ENCODE results near the gene ACP4. TPM values are rescaled to one million over a fixed set of nuclear protein-coding genes. Genes with fewer than 3 reads are reported as not detected.
"Not testable (repeated sequence)": the region's sequence is repeated elsewhere in the genome, so short reads cannot be mapped to it uniquely, and the experiment has no call there.

The ACP4 gene
- total and polyA plus RNA-seq, 4 donors, result not detected

- intact Hi-C loops (cut with DNase I), result loop anchor here in 1 of 2 donors (5.0 kb wide), 1 partner anchor 422 kb away; no protein-coding TSS in a partner anchor
- WGBS, 2 donors, result 44 to 46% methylated on average over 25 of the region's 25 CpGs
- no peaks in the 10 kb centered on the region for H3K27me3 ChIP-seq (ENCODE audit: control insufficient read depth in 1 of 2, insufficient read depth in 2 of 2, low read length in 1 of 2)
Measured at GRCh38 chr19:50779504-50780457, 10.4 kb upstream of the ACP4 start.

GRCh38 chr19:50780753-50781435 lies 9.3 kb upstream of the ACP4 start:
- intact Hi-C loops (cut with DNase I), result loop anchor here in 1 of 2 donors (5.0 kb wide), 1 partner anchor 424 kb away; no protein-coding TSS in a partner anchor
- Histone ChIP-seq H3K9me3 (ENCODE audit: control insufficient read depth, low read length) (no peaks in the 10 kb centered on the region), H3K36me3 (ENCODE audit: control insufficient read depth in 1 of 2, insufficient read depth in 2 of 2, low read length in 1 of 2) (no peaks in the 10 kb centered on the region), H3K4me1 (ENCODE audit: control insufficient read depth in 1 of 2, insufficient read depth in 2 of 2, low read length in 2 of 2) (no peaks in the 10 kb centered on the region), H3K27me3 (ENCODE audit: control insufficient read depth in 1 of 2, insufficient read depth in 2 of 2, low read length in 1 of 2) (no peaks in the 10 kb centered on the region), H3K4me3 (ENCODE audit: low read length in 2 of 2) (no peak overlapping the region), H3K27ac (ENCODE audit: low read depth in 1 of 2, low read length in 2 of 2) (no peak overlapping the region)
- 49% methylated on average over 16 of the region's 16 CpGs for WGBS, 2 donors
- ATAC-seq (ENCODE audit: low FRiP score) (no peak), DNase-seq (no peak)

More at GRCh38 chr19:50779504-50780457, 10.4 kb upstream of the ACP4 start:
- DNase-seq (no peak), ATAC-seq (ENCODE audit: low FRiP score) (no peak)
- H3K4me3 ChIP-seq (ENCODE audit: low read length in 2 of 2), result no peak overlapping the region
- no peak overlapping the region for H3K27ac ChIP-seq (ENCODE audit: low read depth in 1 of 2, low read length in 2 of 2)
- no peaks in the 10 kb centered on the region for H3K9me3 ChIP-seq (ENCODE audit: control insufficient read depth, low read length)
- no peaks in the 10 kb centered on the region for H3K4me1 ChIP-seq (ENCODE audit: control insufficient read depth in 1 of 2, insufficient read depth in 2 of 2, low read length in 2 of 2)
- no peaks in the 10 kb centered on the region for H3K36me3 ChIP-seq (ENCODE audit: control insufficient read depth in 1 of 2, insufficient read depth in 2 of 2, low read length in 1 of 2)

- not testable (repeated sequence) for H3K4me1 ChIP-seq (ENCODE audit: control insufficient read depth in 1 of 2, insufficient read depth in 2 of 2, low read length in 2 of 2); H3K36me3 ChIP-seq (ENCODE audit: control insufficient read depth in 1 of 2, insufficient read depth in 2 of 2, low read length in 1 of 2); H3K9me3 ChIP-seq (ENCODE audit: control insufficient read depth, low read length); H3K4me3 ChIP-seq (ENCODE audit: low read length in 2 of 2); ATAC-seq (ENCODE audit: low FRiP score); H3K27ac ChIP-seq (ENCODE audit: low read depth in 1 of 2, low read length in 2 of 2); DNase-seq; H3K27me3 ChIP-seq (ENCODE audit: control insufficient read depth in 1 of 2, insufficient read depth in 2 of 2, low read length in 1 of 2)
- WGBS, 2 donors, result 33 to 37% methylated on average over 8 of the region's 8 CpGs
- intact Hi-C loops (cut with DNase I), result loop anchor here (1.0 to 5.0 kb wide), 2 partner anchors 426 kb away; no protein-coding TSS in a partner anchor
Measured at GRCh38 chr19:50783848-50784152, 6.4 kb upstream of the ACP4 start.

GRCh38 chr19:50784710-50785109 lies 5.5 kb upstream of the ACP4 start:
- H3K4me3 ChIP-seq (ENCODE audit: low read length in 2 of 2), result no peak overlapping the region
- intact Hi-C loops (cut with DNase I), result loop anchor here in 1 of 2 donors (5.0 kb wide), 1 partner anchor 427 kb away; no protein-coding TSS in a partner anchor

GRCh38 chr19:50785329-50785728 lies 4.9 kb upstream of the ACP4 start:
- Histone ChIP-seq H3K27me3 (ENCODE audit: control insufficient read depth in 1 of 2, insufficient read depth in 2 of 2, low read length in 1 of 2) (no peaks in the 10 kb centered on the region), H3K27ac (ENCODE audit: low read depth in 1 of 2, low read length in 2 of 2) (no peak overlapping the region)
- WGBS, 2 donors, result 86 to 88% methylated on average over 12 of the region's 12 CpGs

More at GRCh38 chr19:50784710-50785109, 5.5 kb upstream of the ACP4 start:
- H3K9me3 ChIP-seq (ENCODE audit: control insufficient read depth, low read length), result no peaks in the 10 kb centered on the region
- no peaks in the 10 kb centered on the region for H3K4me1 ChIP-seq (ENCODE audit: control insufficient read depth in 1 of 2, insufficient read depth in 2 of 2, low read length in 2 of 2)
- DNase-seq (no peak), ATAC-seq (ENCODE audit: low FRiP score) (no peak)
- no peaks in the 10 kb centered on the region for H3K36me3 ChIP-seq (ENCODE audit: control insufficient read depth in 1 of 2, insufficient read depth in 2 of 2, low read length in 1 of 2)
- H3K27me3 ChIP-seq (ENCODE audit: control insufficient read depth in 1 of 2, insufficient read depth in 2 of 2, low read length in 1 of 2), result no peaks in the 10 kb centered on the region
- H3K27ac ChIP-seq (ENCODE audit: low read depth in 1 of 2, low read length in 2 of 2), result no peak overlapping the region
- 93 to 98% methylated on average over 3 of the region's 3 CpGs for WGBS, 2 donors

GRCh38 chr19:50790922-50791467 lies 780 bp downstream of the ACP4 start:
- 83 to 88% methylated on average over 6 of the region's 6 CpGs for WGBS, 2 donors
- intact Hi-C loops (cut with DNase I), result no loop called here
- Histone ChIP-seq H3K27ac (ENCODE audit: low read depth in 1 of 2, low read length in 2 of 2) (no peak overlapping the region), H3K36me3 (ENCODE audit: control insufficient read depth in 1 of 2, insufficient read depth in 2 of 2, low read length in 1 of 2) (no peaks in the 10 kb centered on the region), H3K27me3 (ENCODE audit: control insufficient read depth in 1 of 2, insufficient read depth in 2 of 2, low read length in 1 of 2) (no peaks in the 10 kb centered on the region), H3K9me3 (ENCODE audit: control insufficient read depth, low read length) (no peaks in the 10 kb centered on the region), H3K4me1 (ENCODE audit: control insufficient read depth in 1 of 2, insufficient read depth in 2 of 2, low read length in 2 of 2) (no peaks in the 10 kb centered on the region), H3K4me3 (ENCODE audit: low read length in 2 of 2) (no peak overlapping the region)
- no peak for ATAC-seq (ENCODE audit: low FRiP score)
- no peak for DNase-seq

More at GRCh38 chr19:50785329-50785728, 4.9 kb upstream of the ACP4 start:
- Histone ChIP-seq H3K4me1 (ENCODE audit: control insufficient read depth in 1 of 2, insufficient read depth in 2 of 2, low read length in 2 of 2) (no peaks in the 10 kb centered on the region), H3K9me3 (ENCODE audit: control insufficient read depth, low read length) (no peaks in the 10 kb centered on the region), H3K4me3 (ENCODE audit: low read length in 2 of 2) (no peak overlapping the region), H3K36me3 (ENCODE audit: control insufficient read depth in 1 of 2, insufficient read depth in 2 of 2, low read length in 1 of 2) (no peaks in the 10 kb centered on the region)
- intact Hi-C loops (cut with DNase I), result no loop called here
- ATAC-seq (ENCODE audit: low FRiP score) (no peak), DNase-seq (no peak)

- Histone ChIP-seq H3K4me3 (ENCODE audit: low read length in 2 of 2) (no peak overlapping the region), H3K4me1 (ENCODE audit: control insufficient read depth in 1 of 2, insufficient read depth in 2 of 2, low read length in 2 of 2) (no peaks in the 10 kb centered on the region), H3K9me3 (ENCODE audit: control insufficient read depth, low read length) (no peaks in the 10 kb centered on the region), H3K27ac (ENCODE audit: low read depth in 1 of 2, low read length in 2 of 2) (no peak overlapping the region), H3K36me3 (ENCODE audit: control insufficient read depth in 1 of 2, insufficient read depth in 2 of 2, low read length in 1 of 2) (no peaks in the 10 kb centered on the region), H3K27me3 (ENCODE audit: control insufficient read depth in 1 of 2, insufficient read depth in 2 of 2, low read length in 1 of 2) (no peaks in the 10 kb centered on the region)
- no peak for ATAC-seq (ENCODE audit: low FRiP score)
- DNase-seq, result no peak
- intact Hi-C loops (cut with DNase I), result no loop called here
- 76 to 79% methylated on average over 47 of the region's 47 CpGs for WGBS, 2 donors
Measured at GRCh38 chr19:50791594-50792271, 1.5 kb downstream of the ACP4 start.
